Posterior vena cava (tissue), 2 donors: Measurements from ENCODE around the gene UCP2. TPM values are rescaled to one million over a fixed set of nuclear protein-coding genes. Genes with fewer than 3 reads are reported as not detected.
"Not testable (repeated sequence)": the region's sequence is repeated elsewhere in the genome, so short reads cannot be mapped to it uniquely, and the experiment has no call there.

Experiments
- DNase-seq: peaks from one replicate; pipeline ENCODE4 v3.0.0-alpha.2; 2020; ENCODE audit warnings: low spot score
- intact Hi-C, 2 donors: fragments of 100-400 bp; cut with DNase I; formaldehyde crosslinking; loops; one replicate each; pipeline versions ENCODE4 v1.14.1 to v1.14.2; 2022 to 2023
- total RNA-seq, 2 donors: library from RNA; stranded (reverse); fragmentation: NEBNext Ultra II Directional; extraction: Animal tissue kit (Norgen Biotek cat#: 25700); gene quantifications; one replicate each; pipeline ENCODE4 v1.2.1, GENCODE V29; 2021
- donor health status: DM: yes; HTN: yes; CAD: no.
- donor health status: DM: yes; HTN: yes; CAD: no.

Gene UCP2
- total RNA-seq, 2 donors from 2014 or later, result 22.8 to 38.7 TPM

GRCh38 chr11:73957654-73958361, 24.8 kb downstream of the UCP2 start:
- DNase-seq, result peak; percentile 59
- intact Hi-C loops, result no loop called here

GRCh38 chr11:73956876-73957653, 25.6 kb downstream of the UCP2 start:
- peak; percentile 72 for DNase-seq
- intact Hi-C loops, result no loop called here

GRCh38 chr11:73951797-73952196, 30.8 kb downstream of the UCP2 start:
- no peak for DNase-seq
- intact Hi-C loops, result no loop called here

- DNase-seq, result peak; percentile 75
- intact Hi-C loops, result no loop called here
Measured at GRCh38 chr11:73950869-73951710, 31.6 kb downstream of the UCP2 start, which contains the start of gene DNAJB13. DNAJB13 (plus strand) TSS chr11:73951026; CDS start chr11:73951070, 44 bp downstream.

GRCh38 chr11:73949912-73950311, 32.7 kb downstream of the UCP2 start:
- intact Hi-C loops, result no loop called here
- DNase-seq, result no peak

GRCh38 chr11:73949246-73949645, 33.4 kb downstream of the UCP2 start:
- DNase-seq, result peak; percentile 18
- intact Hi-C loops, result no loop called here

DNA sequence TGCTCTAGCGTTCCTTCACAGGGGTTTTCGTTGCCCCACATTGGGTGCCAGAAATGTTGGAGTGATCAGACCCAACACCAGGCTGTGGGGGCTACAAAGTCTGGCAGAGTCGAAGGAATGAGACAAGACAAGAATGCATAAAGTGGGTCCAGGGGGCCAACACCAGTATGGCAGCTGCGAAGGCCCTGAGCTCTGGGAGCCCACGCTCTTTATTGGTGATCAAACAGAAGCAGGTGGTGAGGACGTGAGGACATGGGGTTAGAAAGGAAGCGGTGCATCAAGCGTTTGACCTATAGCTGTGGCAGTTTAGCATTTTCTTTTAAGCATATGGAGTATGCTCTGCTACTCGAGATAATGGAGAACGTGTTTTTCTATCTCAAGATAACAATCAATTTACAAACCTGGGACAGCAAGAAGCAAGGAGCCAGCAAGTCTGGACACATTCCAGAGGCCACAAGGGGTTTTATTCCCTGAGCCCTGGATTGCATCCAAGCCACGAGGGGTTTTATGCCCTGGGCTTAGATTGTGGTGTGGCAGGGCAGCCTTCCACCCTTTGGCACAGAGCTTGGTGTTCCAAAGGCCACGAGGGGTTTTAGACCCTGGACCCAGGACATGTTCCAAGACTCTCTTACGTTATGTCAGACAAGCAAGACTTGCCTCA, 35.7 kb downstream of the UCP2 start:
- intact Hi-C loops, result no loop called here
- no peak for DNase-seq

GRCh38 chr11:73945396-73945795, 37.2 kb downstream of the UCP2 start:
- intact Hi-C loops, result no loop called here
- DNase-seq, result no peak

DNA sequence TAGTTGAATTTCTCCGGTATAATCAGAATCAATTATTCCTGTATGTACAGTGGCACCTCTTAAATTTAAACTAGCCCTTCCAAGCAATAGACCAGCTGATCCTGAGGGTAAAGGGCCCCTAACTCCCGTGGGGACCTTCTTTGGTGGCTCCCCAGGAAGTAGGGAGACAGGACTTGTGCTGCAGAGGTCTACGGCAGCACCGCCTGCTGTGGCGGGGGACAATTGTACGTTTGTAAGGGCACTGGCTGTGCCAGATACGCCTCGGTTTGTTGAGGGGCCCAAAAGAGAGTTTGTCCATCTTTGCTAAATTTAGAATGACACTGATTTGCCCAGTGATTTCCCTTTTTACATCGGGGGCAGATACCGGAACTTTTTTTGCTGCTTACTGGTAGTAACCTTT, 37.7 kb downstream of the UCP2 start:
- DNase-seq, result no peak
- intact Hi-C loops, result no loop called here

- no peak for DNase-seq
- intact Hi-C loops, result no loop called here
Measured at GRCh38 chr11:73944085-73944484, 38.6 kb downstream of the UCP2 start.

GRCh38 chr11:73942010-73942409, 40.6 kb downstream of the UCP2 start:
- DNase-seq, result no peak
- intact Hi-C loops, result no loop called here

GRCh38 chr11:73940801-73941570, 41.7 kb downstream of the UCP2 start:
- DNase-seq, result no peak

DNA sequence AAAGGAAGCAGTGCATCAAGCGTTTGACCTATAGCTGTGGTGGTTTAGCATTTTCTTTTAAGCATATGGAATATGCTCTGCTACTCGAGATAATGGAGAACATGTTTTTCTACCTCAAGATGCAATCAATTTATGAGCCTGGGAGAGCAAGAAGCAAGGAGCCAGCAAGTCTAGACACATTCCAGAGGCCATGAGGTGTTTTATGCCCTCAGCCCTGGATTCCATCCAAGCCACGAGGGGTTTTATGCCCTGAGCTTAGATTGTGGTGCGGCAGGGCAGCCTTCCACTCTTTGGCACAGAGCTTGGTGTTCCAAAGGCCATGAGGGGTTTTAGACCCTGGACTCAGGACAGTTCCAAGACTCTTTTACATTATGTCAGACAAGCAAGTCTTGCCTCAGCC, 43.5 kb downstream of the UCP2 start:
- no peak for DNase-seq
- intact Hi-C loops, result no loop called here

More at GRCh38 chr11:73940801-73941570, 41.7 kb downstream of the UCP2 start:
- intact Hi-C loops, result no loop called here

- intact Hi-C loops, DNase-seq: not testable (repeated sequence)
Measured at GRCh38 chr11:73936047-73936446, 46.6 kb downstream of the UCP2 start.

DNA sequence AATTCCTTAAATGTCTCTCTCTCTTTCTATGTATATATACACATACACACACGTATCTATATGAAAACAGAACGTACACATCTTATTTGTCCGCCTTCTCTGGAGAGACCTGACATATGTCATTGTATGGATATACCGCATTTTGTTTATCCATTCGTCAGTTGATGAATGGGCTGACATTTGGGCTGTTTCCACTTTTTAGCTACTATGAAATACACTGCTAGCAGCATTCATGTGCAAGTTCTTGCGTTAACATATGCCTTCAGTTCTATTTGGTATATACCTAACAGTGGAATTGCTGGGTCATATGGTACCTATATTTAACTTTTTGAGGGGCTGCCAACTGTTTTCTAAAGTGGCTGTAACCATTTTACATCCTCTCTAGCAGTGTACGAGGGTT, 49.9 kb downstream of the UCP2 start:
- DNase-seq, result no peak
- intact Hi-C loops, result no loop called here

- intact Hi-C loops, result no loop called here
- no peak for DNase-seq
Measured at GRCh38 chr11:73931951-73932350, 50.7 kb downstream of the UCP2 start.

DNA sequence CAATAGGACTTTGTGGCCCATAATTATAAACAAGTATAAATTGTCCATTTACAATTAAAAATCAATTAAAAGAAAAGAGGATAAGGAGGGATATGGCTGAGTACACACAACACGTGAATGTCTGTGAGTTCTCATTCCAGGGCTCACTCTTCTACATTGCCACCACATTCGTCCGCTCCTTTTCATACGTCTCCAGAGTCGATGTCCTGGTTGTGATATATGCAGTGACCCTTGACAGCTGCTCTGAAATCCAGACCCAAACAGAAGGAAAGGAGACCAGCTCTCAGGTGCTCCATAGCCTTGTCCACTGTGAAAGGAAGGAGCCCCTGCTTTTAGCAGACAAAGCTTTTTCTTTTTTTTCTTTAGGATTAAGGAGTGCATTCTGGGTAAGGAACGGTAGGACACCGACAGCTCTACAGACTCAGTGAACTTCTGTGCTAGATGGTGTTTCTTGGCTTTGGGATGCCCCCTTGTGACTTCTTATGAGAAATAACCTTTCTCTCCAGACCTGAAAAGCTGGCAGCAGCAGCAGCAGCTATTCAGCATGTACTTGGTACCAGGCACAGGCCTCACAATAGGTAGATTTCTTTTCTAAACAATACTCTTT, 51.5 kb downstream of the UCP2 start:
- intact Hi-C loops, result no loop called here
- no peak for DNase-seq

DNA sequence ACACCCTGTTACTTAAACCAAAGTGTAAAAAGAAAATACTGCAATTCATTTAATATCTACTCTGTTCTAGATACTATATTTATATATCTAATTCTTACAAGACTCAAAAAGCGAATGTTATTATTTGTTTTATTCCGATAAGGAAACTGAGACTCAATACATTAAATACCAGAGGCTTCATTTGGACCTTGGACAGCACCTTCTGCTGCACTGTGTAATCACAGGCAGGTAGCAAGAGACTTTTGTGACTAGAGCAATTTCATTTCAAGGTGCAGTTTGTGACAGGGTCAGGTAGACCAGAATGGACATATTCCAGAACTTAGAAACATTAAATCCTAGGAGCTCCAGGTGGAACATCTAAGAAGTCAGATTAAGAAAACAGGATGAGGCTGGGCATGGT, 53.3 kb downstream of the UCP2 start:
- no peak for DNase-seq
- intact Hi-C loops, result no loop called here
